Measurements from ENCODE around the gene COL24A1. TPM values are rescaled to one million over a fixed set of nuclear protein-coding genes. Genes with fewer than 3 reads are reported as not detected.

The COL24A1 gene
- total RNA-seq, 1 experiment from 2014 or later, result not detected

DNA sequence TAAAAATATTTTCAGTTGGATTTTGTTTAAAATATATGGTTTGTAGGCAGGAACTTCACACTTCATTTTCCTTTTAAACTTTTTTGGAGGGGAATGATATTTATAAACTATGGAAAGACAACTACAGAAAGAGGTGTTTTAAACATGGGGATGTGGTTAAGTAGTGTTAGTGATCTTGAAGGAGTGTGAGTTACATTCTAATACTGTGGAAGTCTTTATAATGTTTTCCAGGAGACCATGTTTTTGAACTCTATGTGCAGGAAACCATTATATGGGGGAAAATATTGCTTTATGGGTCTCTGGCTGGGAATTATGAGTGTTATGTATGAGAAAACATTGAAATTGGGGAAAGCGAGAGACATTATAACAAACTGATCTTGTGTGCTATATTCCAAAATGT, 35.8 kb upstream of the COL24A1 start:
- Histone ChIP-seq H3K27me3 (ENCODE audit: insufficient read depth, low read length) (no peaks in the 10 kb centered on the region), H2AFZ (ENCODE audit: low read depth, low read length, poor library complexity, severe bottlenecking) (no peak overlapping the region), H3K9me3 (ENCODE audit: control insufficient read depth in 1 of 2, insufficient read depth in 1 of 2, low read depth in 1 of 2, low read length in 2 of 2) (no peaks in the 10 kb centered on the region), H3K36me3 (ENCODE audit: control insufficient read depth in 1 of 2, insufficient read depth in 2 of 2, low read length in 2 of 2) (no peaks in the 10 kb centered on the region), H3K79me2 (ENCODE audit: insufficient read depth, low read length) (no peaks in the 10 kb centered on the region), H3K4me1 (ENCODE audit: control insufficient read depth in 1 of 2, insufficient read depth in 2 of 2, low read length in 2 of 2) (no peaks in the 10 kb centered on the region), H3K4me3 (replicated peaks in 1 of 2; ENCODE audit: low read depth in 1 of 2, low read length in 2 of 2) (no peak overlapping the region), H3K9me2 (ENCODE audit: insufficient read depth) (no peaks in the 10 kb centered on the region), H3K27ac (ENCODE audit: low read depth, low read length) (no peak overlapping the region), H3K9ac (ENCODE audit: low read length) (no peak overlapping the region), H4K20me1 (ENCODE audit: insufficient read depth) (no peaks in the 10 kb centered on the region), H3K4me2 (ENCODE audit: low read length) (no peak overlapping the region)
- intact Hi-C loops (cut with micrococcal nuclease), result no loop called here
- RAD21 ChIA-PET (ENCODE audit: low non-redundant PET in 1 of 2, low total read pairs in 2 of 2, uncharacterized antibody in 2 of 2, unreplicated experiment in 2 of 2), result no interaction called here
- no TSS peak for BruUV-seq (replicated peaks)
- CTCF ChIA-PET, result no interaction called here
- POLR2A ChIA-PET, result no interaction called here
- ATAC-seq (no peak), DNase-seq (ENCODE audit: low read depth, low spot score) (no peak)
- TF ChIP-seq RAD21 (IDR thresholded peaks at IDR 0.05; ENCODE audit: low read depth) (no peak), FOSL1 (IDR thresholded peaks at IDR 0.05; ENCODE audit: low read depth) (no peak), SP1 (IDR thresholded peaks at IDR 0.05; ENCODE audit: low read depth) (no peak), EZH2phosphoT487 (IDR thresholded peaks at IDR 0.05; ENCODE audit: borderline replicate concordance) (no peak), ELF1 (IDR thresholded peaks at IDR 0.05; ENCODE audit: borderline replicate concordance, low read depth) (no peak), POLR2A (IDR thresholded peaks at IDR 0.05; ENCODE audit: borderline replicate concordance, extremely low read depth, insufficient read depth, insufficient read length) (no peak), EZH2 (IDR thresholded peaks at IDR 0.05) (no peak), SRF (IDR thresholded peaks at IDR 0.05; ENCODE audit: low read depth) (no peak), ZFX (IDR thresholded peaks at IDR 0.05) (no peak), TCF7L2 (IDR thresholded peaks at IDR 0.05; ENCODE audit: borderline replicate concordance, extremely low read depth, insufficient read depth, insufficient read length) (no peak), SIN3A (IDR thresholded peaks at IDR 0.05; ENCODE audit: low read depth) (no peak), CEBPB (IDR thresholded peaks at IDR 0.05; ENCODE audit: low read depth) (no peak), YY1 (IDR thresholded peaks at IDR 0.05; ENCODE audit: extremely low read depth, insufficient replicate concordance, low read depth, low read length) (no peak), POLR2AphosphoS5 (IDR thresholded peaks at IDR 0.05; ENCODE audit: low read depth, low read length) (no peak)
- TF ChIP-seq, protein P1, sequence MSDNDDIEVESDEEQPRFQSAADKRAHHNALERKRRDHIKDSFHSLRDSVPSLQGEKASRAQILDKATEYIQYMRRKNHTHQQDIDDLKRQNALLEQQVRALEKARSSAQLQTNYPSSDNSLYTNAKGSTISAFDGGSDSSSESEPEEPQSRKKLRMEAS (IDR thresholded peaks at IDR 0.05), result no peak
- TF ChIP-seq, protein P2, sequence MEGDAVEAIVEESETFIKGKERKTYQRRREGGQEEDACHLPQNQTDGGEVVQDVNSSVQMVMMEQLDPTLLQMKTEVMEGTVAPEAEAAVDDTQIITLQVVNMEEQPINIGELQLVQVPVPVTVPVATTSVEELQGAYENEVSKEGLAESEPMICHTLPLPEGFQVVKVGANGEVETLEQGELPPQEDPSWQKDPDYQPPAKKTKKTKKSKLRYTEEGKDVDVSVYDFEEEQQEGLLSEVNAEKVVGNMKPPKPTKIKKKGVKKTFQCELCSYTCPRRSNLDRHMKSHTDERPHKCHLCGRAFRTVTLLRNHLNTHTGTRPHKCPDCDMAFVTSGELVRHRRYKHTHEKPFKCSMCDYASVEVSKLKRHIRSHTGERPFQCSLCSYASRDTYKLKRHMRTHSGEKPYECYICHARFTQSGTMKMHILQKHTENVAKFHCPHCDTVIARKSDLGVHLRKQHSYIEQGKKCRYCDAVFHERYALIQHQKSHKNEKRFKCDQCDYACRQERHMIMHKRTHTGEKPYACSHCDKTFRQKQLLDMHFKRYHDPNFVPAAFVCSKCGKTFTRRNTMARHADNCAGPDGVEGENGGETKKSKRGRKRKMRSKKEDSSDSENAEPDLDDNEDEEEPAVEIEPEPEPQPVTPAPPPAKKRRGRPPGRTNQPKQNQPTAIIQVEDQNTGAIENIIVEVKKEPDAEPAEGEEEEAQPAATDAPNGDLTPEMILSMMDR (IDR thresholded peaks at IDR 0.05 in 2 of 3, conservative IDR thresholded peaks at IDR 0.05 in 1 of 3; ENCODE audit: borderline replicate concordance in 1 of 3, insufficient read depth in 1 of 3, low read depth in 2 of 3, low read length in 2 of 3), result no peak
- TF ChIP-seq, protein P3, sequence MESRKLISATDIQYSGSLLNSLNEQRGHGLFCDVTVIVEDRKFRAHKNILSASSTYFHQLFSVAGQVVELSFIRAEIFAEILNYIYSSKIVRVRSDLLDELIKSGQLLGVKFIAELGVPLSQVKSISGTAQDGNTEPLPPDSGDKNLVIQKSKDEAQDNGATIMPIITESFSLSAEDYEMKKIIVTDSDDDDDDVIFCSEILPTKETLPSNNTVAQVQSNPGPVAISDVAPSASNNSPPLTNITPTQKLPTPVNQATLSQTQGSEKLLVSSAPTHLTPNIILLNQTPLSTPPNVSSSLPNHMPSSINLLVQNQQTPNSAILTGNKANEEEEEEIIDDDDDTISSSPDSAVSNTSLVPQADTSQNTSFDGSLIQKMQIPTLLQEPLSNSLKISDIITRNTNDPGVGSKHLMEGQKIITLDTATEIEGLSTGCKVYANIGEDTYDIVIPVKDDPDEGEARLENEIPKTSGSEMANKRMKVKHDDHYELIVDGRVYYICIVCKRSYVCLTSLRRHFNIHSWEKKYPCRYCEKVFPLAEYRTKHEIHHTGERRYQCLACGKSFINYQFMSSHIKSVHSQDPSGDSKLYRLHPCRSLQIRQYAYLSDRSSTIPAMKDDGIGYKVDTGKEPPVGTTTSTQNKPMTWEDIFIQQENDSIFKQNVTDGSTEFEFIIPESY (IDR thresholded peaks at IDR 0.05; ENCODE audit: extremely low read depth, insufficient replicate concordance, low read length), result no peak
- TF ChIP-seq, protein P4, sequence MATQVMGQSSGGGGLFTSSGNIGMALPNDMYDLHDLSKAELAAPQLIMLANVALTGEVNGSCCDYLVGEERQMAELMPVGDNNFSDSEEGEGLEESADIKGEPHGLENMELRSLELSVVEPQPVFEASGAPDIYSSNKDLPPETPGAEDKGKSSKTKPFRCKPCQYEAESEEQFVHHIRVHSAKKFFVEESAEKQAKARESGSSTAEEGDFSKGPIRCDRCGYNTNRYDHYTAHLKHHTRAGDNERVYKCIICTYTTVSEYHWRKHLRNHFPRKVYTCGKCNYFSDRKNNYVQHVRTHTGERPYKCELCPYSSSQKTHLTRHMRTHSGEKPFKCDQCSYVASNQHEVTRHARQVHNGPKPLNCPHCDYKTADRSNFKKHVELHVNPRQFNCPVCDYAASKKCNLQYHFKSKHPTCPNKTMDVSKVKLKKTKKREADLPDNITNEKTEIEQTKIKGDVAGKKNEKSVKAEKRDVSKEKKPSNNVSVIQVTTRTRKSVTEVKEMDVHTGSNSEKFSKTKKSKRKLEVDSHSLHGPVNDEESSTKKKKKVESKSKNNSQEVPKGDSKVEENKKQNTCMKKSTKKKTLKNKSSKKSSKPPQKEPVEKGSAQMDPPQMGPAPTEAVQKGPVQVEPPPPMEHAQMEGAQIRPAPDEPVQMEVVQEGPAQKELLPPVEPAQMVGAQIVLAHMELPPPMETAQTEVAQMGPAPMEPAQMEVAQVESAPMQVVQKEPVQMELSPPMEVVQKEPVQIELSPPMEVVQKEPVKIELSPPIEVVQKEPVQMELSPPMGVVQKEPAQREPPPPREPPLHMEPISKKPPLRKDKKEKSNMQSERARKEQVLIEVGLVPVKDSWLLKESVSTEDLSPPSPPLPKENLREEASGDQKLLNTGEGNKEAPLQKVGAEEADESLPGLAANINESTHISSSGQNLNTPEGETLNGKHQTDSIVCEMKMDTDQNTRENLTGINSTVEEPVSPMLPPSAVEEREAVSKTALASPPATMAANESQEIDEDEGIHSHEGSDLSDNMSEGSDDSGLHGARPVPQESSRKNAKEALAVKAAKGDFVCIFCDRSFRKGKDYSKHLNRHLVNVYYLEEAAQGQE (IDR thresholded peaks at IDR 0.05; ENCODE audit: low read depth), result no peak
- TF ChIP-seq, protein P5, sequence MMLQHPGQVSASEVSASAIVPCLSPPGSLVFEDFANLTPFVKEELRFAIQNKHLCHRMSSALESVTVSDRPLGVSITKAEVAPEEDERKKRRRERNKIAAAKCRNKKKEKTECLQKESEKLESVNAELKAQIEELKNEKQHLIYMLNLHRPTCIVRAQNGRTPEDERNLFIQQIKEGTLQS (IDR thresholded peaks at IDR 0.05), result no peak

Measured in HCT116 (cell line).